Measurements from ENCODE around the gene RPL7L1. TPM values are rescaled to one million over a fixed set of nuclear protein-coding genes. Genes with fewer than 3 reads are reported as not detected.

RPL7L1 gene
- total and polyA plus RNA-seq, 2 of the 4 experiments (the other 2 are of a cell fraction): 43.0 to 112 TPM

DNA sequence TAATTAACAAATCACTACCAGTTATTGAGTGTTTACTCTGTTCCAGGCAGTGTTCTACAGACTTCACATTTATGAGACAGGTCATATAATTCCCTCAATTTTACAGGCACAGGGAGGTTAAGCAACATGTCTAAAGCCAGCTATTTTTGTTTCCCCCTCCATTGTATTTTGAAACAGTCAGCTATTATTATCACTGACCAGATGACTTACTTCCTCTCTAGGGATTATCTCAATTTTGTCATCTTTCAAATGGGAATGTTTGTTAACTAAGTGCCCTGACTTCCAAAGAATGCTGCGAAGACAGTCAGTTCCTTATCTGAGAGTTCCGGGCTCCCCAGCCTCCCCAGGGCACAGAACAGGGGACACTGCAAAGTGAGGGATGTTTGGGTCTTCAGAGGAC, 44.2 kb downstream of the RPL7L1 start:
- Histone ChIP-seq H4K5ac (ENCODE audit: low read depth, low read length) (no peak overlapping the region), H3K4me2 (ENCODE audit: low read depth, low read length) (no peak overlapping the region), H3K4me1 (ENCODE audit: control insufficient read depth, insufficient read depth, low read length) (peaks cover 4% of the 10 kb centered on the region; the same call in 1 of the 2 replicates), H3K27me3 (ENCODE audit: control insufficient read depth, insufficient read depth, low read length) (no peaks in the 10 kb centered on the region), H2AK9ac (replicated peaks; ENCODE audit: low read depth, low read length, poor library complexity) (no peak overlapping the region), H2BK15ac (ENCODE audit: low read depth, low read length) (no peak overlapping the region), H3K9ac (ENCODE audit: low read depth, low read length) (no peak overlapping the region), H3K14ac (replicated peaks; ENCODE audit: low read depth, low read length) (no peak overlapping the region), H2AFZ (replicated peaks; ENCODE audit: low read length, poor library complexity) (no peak overlapping the region), H3K56ac (ENCODE audit: extremely low read depth, insufficient read depth, low read length) (no peak overlapping the region), H2BK120ac (ENCODE audit: low read depth, low read length) (no peak overlapping the region), H3K18ac (ENCODE audit: low read depth, low read length) (no peak overlapping the region), H2BK20ac (ENCODE audit: low read depth, low read length) (no peak overlapping the region), H3K79me1 (ENCODE audit: low read depth in 1 of 2, low read length in 2 of 2) (no peaks in the 10 kb centered on the region; a peak in 1 of 4 replicates), H4K20me1 (ENCODE audit: insufficient read depth, low read length) (no peaks in the 10 kb centered on the region), H3K4me3 (ENCODE audit: insufficient read depth, low read depth, low read length) (no peak overlapping the region), H3K23ac (ENCODE audit: low read depth, low read length) (no peak overlapping the region), H4K8ac (ENCODE audit: low read depth in 2 of 2, low read length in 2 of 2) (no peak overlapping the region), H2BK5ac (ENCODE audit: low read depth, low read length, poor library complexity, severe bottlenecking) (no peak overlapping the region), H4K91ac (ENCODE audit: insufficient read depth, low read depth, low read length) (no peak overlapping the region), H3K9me3 (ENCODE audit: control insufficient read depth, insufficient read depth, low read length) (no peaks in the 10 kb centered on the region), H3K9me1 (ENCODE audit: insufficient read depth, low read length) (no peaks in the 10 kb centered on the region), H3K27ac (ENCODE audit: insufficient read depth, low read length) (no peak overlapping the region), H3K36me3 (ENCODE audit: control insufficient read depth, insufficient read depth, low read length) (no peaks in the 10 kb centered on the region), H3K4ac (ENCODE audit: low read depth, low read length) (no peak overlapping the region), H2AK5ac (ENCODE audit: low read depth, low read length) (no peak overlapping the region)
- ATAC-seq (ENCODE audit: low read depth) (no peak), DNase-seq (no peak)
- in situ Hi-C loops (cut with MboI; ENCODE audit: low sequenced_read_pairs) (no loop called here), dilution Hi-C loops (cut with HindIII; ENCODE audit: low sequenced_read_pairs, unreplicated experiment) (no loop called here), intact Hi-C loops (cut with micrococcal nuclease) (no loop called here)
- TF ChIP-seq FOS (IDR thresholded peaks at IDR 0.05; ENCODE audit: low read depth, low read length) (no peak), CEBPB (IDR thresholded peaks at IDR 0.05; ENCODE audit: low read depth, low read length) (no peak), RCOR1 (IDR thresholded peaks at IDR 0.05; ENCODE audit: insufficient replicate concordance, low read length) (no peak), SMC3 (IDR thresholded peaks at IDR 0.05; ENCODE audit: low read depth, low read length) (no peak), BHLHE40 (IDR thresholded peaks at IDR 0.05; ENCODE audit: low read depth, low read length) (no peak), NFE2L2 (IDR thresholded peaks at IDR 0.05; ENCODE audit: low read depth, low read length) (no peak), RFX5 (IDR thresholded peaks at IDR 0.05; ENCODE audit: low read depth, low read length) (no peak), MXI1 (IDR thresholded peaks at IDR 0.05; ENCODE audit: borderline replicate concordance, low read depth, low read length) (no peak), CHD1 (IDR thresholded peaks at IDR 0.05; ENCODE audit: low read depth, low read length) (no peak), MAFK (IDR thresholded peaks at IDR 0.05; ENCODE audit: low read depth, low read length) (no peak)
- TF ChIP-seq, protein P1, sequence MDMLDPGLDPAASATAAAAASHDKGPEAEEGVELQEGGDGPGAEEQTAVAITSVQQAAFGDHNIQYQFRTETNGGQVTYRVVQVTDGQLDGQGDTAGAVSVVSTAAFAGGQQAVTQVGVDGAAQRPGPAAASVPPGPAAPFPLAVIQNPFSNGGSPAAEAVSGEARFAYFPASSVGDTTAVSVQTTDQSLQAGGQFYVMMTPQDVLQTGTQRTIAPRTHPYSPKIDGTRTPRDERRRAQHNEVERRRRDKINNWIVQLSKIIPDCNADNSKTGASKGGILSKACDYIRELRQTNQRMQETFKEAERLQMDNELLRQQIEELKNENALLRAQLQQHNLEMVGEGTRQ (IDR thresholded peaks at IDR 0.05; ENCODE audit: low read depth, low read length): no peak
- TF ChIP-seq, protein P2, sequence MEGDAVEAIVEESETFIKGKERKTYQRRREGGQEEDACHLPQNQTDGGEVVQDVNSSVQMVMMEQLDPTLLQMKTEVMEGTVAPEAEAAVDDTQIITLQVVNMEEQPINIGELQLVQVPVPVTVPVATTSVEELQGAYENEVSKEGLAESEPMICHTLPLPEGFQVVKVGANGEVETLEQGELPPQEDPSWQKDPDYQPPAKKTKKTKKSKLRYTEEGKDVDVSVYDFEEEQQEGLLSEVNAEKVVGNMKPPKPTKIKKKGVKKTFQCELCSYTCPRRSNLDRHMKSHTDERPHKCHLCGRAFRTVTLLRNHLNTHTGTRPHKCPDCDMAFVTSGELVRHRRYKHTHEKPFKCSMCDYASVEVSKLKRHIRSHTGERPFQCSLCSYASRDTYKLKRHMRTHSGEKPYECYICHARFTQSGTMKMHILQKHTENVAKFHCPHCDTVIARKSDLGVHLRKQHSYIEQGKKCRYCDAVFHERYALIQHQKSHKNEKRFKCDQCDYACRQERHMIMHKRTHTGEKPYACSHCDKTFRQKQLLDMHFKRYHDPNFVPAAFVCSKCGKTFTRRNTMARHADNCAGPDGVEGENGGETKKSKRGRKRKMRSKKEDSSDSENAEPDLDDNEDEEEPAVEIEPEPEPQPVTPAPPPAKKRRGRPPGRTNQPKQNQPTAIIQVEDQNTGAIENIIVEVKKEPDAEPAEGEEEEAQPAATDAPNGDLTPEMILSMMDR (conservative IDR thresholded peaks at IDR 0.05; ENCODE audit: low read depth, low read length): no peak
- TF ChIP-seq, protein P3, sequence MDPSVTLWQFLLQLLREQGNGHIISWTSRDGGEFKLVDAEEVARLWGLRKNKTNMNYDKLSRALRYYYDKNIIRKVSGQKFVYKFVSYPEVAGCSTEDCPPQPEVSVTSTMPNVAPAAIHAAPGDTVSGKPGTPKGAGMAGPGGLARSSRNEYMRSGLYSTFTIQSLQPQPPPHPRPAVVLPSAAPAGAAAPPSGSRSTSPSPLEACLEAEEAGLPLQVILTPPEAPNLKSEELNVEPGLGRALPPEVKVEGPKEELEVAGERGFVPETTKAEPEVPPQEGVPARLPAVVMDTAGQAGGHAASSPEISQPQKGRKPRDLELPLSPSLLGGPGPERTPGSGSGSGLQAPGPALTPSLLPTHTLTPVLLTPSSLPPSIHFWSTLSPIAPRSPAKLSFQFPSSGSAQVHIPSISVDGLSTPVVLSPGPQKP (IDR thresholded peaks at IDR 0.05; ENCODE audit: borderline replicate concordance, low read depth, low read length): no peak
- CTCF ChIA-PET: no interaction called here
- no TSS peak for BruUV-seq (replicated peaks)
- POLR2A ChIA-PET (ENCODE audit: unreplicated experiment): no interaction called here
- WGBS, 2 experiments (ENCODE audit: extremely low coverage in 2 of 2, insufficient read length in 1 of 2): no CpG with 5 or more reads among the region's 2 CpGs
